GM21825 (cell line): Measurements from ENCODE around the gene NAALADL2.
"Not testable (repeated sequence)": the region's sequence is repeated elsewhere in the genome, so short reads cannot be mapped to it uniquely, and the experiment has no call there.

Source experiments
- ATAC-seq: cut with Tn5 transposase; IDR thresholded peaks from one replicate; pipeline ENCODE4 v1.9.1; 2021; ENCODE audit warnings: mild to moderate bottlenecking, moderate library complexity; ENCODE audit not compliant: unreplicated experiment

The NAALADL2 gene

GRCh38 chr3:175127075-175127662 is 268.0 kb downstream of the NAALADL2 start:
- no peak for ATAC-seq

DNA sequence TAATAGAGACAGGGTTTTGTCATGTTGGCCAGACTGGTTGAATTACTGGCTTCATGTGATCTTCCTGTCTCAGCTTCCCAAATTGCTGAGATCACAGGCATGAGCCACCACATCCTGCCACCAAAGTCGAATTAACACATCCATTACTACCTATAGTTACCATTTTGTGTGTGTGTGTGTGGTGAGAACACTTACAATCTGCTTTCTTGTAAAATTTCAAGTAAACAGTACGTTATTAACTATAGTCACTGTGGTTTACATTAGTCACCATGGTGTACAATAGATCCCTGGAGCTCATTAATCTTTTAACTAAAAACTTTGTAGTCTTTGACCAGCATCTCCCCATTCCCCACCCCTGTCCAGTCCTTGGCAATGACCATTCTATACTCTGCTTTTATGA is 270.0 kb downstream of the NAALADL2 start:
- no peak for ATAC-seq

DNA sequence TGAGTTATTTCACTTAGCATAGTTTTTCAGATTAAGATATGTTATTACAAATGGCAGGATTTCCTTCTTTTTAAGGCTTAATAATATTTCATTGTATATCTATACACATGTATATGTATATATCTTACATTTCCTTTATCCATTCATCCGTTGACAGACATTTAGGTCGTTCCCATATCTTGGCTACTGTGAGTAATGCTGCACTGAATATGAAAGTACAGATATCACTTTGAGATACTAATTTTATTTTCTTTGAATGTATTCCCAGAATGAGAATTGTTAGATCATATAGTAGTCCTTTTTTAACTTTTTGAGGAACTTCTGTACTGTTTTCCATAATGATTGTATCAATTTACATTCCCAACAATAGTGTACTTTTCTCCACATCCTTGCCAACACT is 270.4 kb downstream of the NAALADL2 start:
- no peak for ATAC-seq

- ATAC-seq, result not testable (repeated sequence)
These were observed 272.7 kb downstream of the NAALADL2 start for GRCh38 chr3:175131866-175132265.

DNA sequence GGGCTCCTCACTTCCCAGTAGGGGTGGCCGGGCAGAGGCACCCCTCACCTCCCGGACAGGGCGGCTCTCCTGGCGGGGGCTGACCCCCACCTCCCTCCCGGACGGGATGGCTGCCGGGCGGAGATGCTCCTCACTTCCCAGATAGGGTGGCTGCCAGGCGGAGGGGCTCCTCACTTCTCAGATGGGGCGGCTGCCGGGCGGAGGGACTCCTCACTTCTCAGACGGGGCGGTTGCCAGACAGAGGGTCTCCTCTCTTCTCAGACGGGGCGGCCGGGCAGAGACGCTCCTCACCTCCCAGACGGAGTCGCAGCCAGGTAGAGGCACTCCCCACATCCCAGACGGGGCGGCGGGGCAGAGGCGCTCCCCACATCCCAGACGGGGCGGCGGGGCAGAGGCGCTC is 273.6 kb downstream of the NAALADL2 start:
- not testable (repeated sequence) for ATAC-seq

GRCh38 chr3:175144368-175144767 is 285.2 kb downstream of the NAALADL2 start:
- ATAC-seq, result no peak

- no peak for ATAC-seq
These were observed 287.1 kb downstream of the NAALADL2 start for GRCh38 chr3:175146258-175146657.

GRCh38 chr3:175149675-175150074 is 290.5 kb downstream of the NAALADL2 start:
- ATAC-seq, result peak; percentile 79

GRCh38 chr3:175150812-175151401 is 291.8 kb downstream of the NAALADL2 start:
- ATAC-seq, result no peak

GRCh38 chr3:175153595-175153994 is 294.5 kb downstream of the NAALADL2 start:
- ATAC-seq, result no peak

DNA sequence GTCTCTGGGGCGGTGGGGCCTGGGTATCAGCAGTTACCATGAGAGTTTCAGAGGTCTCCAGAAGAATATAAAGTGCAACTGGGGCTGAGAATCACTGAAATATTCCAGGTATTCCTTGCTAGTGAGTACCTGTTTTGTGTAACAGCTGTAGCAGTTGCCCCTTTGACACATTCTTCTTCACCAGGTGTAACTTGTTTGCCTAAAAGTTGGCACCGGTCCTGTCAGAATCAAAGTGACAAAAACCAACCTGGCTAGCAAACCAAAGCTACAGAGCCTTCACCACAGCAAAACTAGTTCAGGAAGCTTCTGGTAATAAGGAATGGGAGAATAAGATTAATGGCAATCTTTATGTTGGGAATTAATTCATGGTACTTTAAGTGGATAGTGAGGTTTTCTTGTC is 296.0 kb downstream of the NAALADL2 start:
- no peak for ATAC-seq

DNA sequence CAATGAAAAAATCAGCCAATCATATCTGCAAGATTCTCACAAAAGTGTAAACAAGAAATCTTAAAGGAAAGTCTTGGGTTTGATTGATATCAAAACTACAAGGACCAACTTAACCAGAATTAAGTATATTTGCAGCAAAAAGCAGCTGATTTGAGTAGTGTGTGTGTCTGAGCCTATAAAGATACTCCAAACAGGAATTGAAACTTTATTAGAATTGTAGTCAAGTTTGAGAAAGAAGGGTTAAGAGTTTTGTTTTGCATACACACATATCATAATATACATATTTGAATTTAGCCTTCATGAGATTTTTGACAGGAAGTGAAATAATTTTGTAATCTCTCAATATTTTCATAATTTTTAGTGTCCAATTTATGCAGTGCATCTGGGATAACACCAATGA is 300.1 kb downstream of the NAALADL2 start:
- ATAC-seq, result no peak

DNA sequence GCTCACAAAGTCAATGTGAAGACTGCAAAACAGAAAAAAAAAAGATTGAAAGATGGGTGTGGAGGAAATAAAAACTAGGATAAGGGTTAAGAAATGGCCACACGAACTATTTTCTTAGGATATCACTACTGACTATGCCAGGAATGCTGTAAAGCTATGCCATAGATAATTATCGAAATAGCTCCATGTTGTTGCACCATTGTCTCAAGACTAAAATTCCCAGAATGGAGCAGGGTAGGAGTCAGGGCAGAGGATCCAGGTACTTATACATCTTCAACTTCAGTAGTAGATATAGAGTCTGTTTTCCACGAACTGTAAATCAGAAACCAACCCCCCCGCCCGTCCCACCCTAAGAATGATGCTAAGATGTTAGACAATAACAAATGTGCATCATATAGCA is 302.2 kb downstream of the NAALADL2 start:
- ATAC-seq, result no peak

GRCh38 chr3:175163686-175164085 is 304.6 kb downstream of the NAALADL2 start:
- no peak for ATAC-seq

GRCh38 chr3:175173117-175173516 is 314.0 kb downstream of the NAALADL2 start:
- ATAC-seq, result not testable (repeated sequence)

GRCh38 chr3:175176556-175176955 is 317.4 kb downstream of the NAALADL2 start:
- ATAC-seq, result no peak

DNA sequence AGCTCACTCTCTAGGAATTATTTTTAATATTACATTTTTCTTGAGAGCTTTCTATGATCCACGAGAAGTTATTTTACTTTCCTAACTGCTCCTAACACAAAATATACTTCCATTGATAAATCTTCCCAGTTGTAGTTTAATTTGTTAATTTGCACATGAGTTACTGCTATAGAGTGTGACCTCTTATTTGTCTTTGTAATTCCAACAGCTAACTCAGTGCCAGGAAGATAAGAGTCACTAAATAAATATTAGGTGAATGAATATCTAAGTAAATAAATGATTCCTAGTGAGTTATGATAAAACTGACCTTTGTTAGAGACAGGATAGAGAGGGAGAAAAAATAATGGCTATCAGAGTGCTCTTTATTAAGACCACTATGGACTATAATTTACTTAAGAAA is 319.9 kb downstream of the NAALADL2 start:
- ATAC-seq, result no peak

DNA sequence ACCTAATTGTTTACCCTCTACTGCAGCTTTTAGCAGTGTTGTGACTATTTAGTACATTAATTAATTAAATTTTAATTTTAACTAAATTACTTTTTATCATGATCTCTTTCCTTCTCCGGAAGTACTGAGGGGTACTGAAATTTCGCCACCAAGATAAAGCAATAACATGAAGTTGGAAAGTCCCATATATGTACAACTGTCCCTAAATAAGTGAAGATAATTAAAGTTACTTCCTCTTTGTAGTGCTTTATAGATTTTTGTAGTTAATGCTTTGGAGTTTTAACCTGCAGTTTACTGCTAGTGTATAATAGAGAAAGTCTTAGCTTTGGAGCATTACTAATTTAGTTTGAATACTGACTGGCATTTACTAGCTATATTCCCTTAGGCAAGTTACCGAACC is 325.3 kb downstream of the NAALADL2 start:
- no peak for ATAC-seq

DNA sequence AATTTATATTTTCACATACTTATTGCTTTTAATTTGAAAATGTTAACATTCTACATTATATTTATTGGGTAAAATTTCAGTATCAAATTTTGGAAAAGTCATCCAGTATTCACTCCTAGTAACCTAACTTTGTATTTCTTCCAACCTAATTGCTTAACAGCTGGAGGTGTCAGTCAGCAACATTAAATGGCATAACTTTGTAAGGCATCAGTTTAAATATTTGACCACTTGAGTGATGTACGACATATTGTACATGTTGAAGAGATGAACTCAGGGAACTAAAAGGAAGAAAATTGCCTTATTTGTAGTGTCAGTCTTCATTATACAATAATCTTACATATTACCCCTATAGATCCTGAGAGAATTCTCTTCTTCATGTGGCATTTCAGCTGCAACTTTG is 326.8 kb downstream of the NAALADL2 start:
- no peak for ATAC-seq

- no peak for ATAC-seq
These were observed 327.4 kb downstream of the NAALADL2 start for GRCh38 chr3:175186511-175186910.

- ATAC-seq, result no peak
These were observed 328.5 kb downstream of the NAALADL2 start for GRCh38 chr3:175187586-175187985.

DNA sequence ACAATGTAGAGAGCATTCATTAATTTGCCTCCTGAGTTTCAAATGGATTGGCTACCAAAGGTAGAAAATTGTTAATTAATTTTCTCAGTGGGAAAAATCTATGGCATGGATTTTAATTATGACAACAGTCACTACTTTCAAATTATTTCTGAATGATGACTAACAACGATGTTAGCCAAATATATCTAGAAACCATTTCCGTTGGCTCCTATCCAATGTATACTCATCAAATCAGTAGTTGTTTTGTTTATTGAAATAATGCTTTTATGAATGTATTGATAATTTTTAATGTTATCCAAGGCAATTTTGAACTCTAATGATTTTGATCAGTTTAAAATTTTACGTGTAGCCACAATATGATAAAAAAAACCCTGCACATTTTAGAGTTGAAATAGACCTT is 333.4 kb downstream of the NAALADL2 start:
- ATAC-seq, result no peak
